HepG2 (cell line): ENCODE measurements around the gene SPTBN5. TPM values are rescaled to one million over a fixed set of nuclear protein-coding genes. Genes with fewer than 3 reads are reported as not detected.

Experiments
- ATAC-seq: fragments of 200-7000 bp; cut with Tn5 transposase; 3 replicates; pipeline ENCODE4 v1.9.1; 2020; ENCODE audit warnings: mild to moderate bottlenecking, moderate library complexity
- BruUV-seq: library from RNA; stranded (reverse); fragments of 400-500 nt; replicated peaks from 2 replicates; lab custom pipeline; 2021; lab: Mats Ljungman, UMichigan
- CTCF ChIA-PET: fragments of 300-600 bp; formaldehyde crosslinking; extraction: SDS; loops from one replicate; lab custom pipeline; 2021; ENCODE audit warnings: low total read pairs, inconsistent platforms, low intra/inter-chr PET ratio; lab: Yijun Ruan, JAX
- POLR2A ChIA-PET: fragments of 350-600 bp; sonication (Branson Sonifier 250); formaldehyde crosslinking; loops from one replicate; lab custom pipeline; 2020; ENCODE audit warnings: antibody characterized with exemption, inconsistent platforms; lab: Yijun Ruan, JAX
- DNase-seq: peaks from one replicate; pipeline ENCODE4 v3.0.0-alpha.2; 2015; ENCODE audit warnings: low spot score
- FAIRE-seq: peaks from 3 replicates; lab custom pipeline; 2011; peaks lifted over from hg19 to GRCh38; lab: Jason Lieb, UNC
- H2AFZ ChIP-seq: one replicate; pipeline ENCODE4 v1.6.1; 2011; ENCODE audit warnings: low read length, inconsistent platforms
- H3K27ac ChIP-seq: fragments of 300-600 bp; 3 replicates; pipeline ENCODE4 v1.8.0; 2011; ENCODE audit warnings: mixed run types, mild to moderate bottlenecking, mixed read lengths, low read length, inconsistent platforms; ENCODE audit not compliant: insufficient read depth; ENCODE audit errors: extremely low read length
- H3K27me3 ChIP-seq, 2 experiments: fragments of 200-600 bp in 1 of 2; 2 replicates in 1 of 2; 3 replicates in 1 of 2; pipeline versions ENCODE4 v1.6.0 to v1.8.0; 2011; ENCODE audit warnings: low read length in 2 of 2, mild to moderate bottlenecking in 2 of 2, moderate library complexity in 2 of 2, inconsistent platforms in 1 of 2; ENCODE audit not compliant: insufficient read depth in 2 of 2, control insufficient read depth in 1 of 2
- H3K36me3 ChIP-seq, 2 experiments: fragments of 200-600 bp in 1 of 2; replicated peaks in 1 of 2; 2 replicates in 1 of 2; 3 replicates in 1 of 2; pipeline versions ENCODE4 v1.5.1 to v1.8.0; 2011; ENCODE audit warnings: low read length in 2 of 2, inconsistent platforms in 1 of 2; ENCODE audit not compliant: insufficient read depth in 2 of 2, control insufficient read depth in 1 of 2
- H3K4me1 ChIP-seq: 2 replicates; pipeline ENCODE4 v1.5.1; 2012; ENCODE audit warnings: low read length, inconsistent platforms; ENCODE audit not compliant: insufficient read depth
- H3K4me2 ChIP-seq: 2 replicates; pipeline ENCODE4 v1.6.0; 2011; ENCODE audit warnings: low read depth, low read length, inconsistent platforms
- H3K4me3 ChIP-seq, 3 experiments: fragments of 200-600 bp in 1 of 3; sonication (generic), shearing (Covaris generic) in 1 of 3; replicated peaks in 1 of 3; 2 replicates each; pipeline ENCODE4 v1.5.1; 2011 to 2016; ENCODE audit warnings: low read length in 3 of 3, inconsistent platforms in 2 of 3, low read depth in 2 of 3, mild to moderate bottlenecking in 2 of 3, control low read depth in 1 of 3, mixed read lengths in 1 of 3; ENCODE audit not compliant: insufficient read depth in 1 of 3
- H3K79me2 ChIP-seq: one replicate; pipeline ENCODE4 v1.6.1; 2011; ENCODE audit warnings: low read length, inconsistent platforms; ENCODE audit not compliant: insufficient read depth
- H3K9ac ChIP-seq: 2 replicates; pipeline ENCODE4 v1.6.0; 2011; ENCODE audit warnings: mild to moderate bottlenecking, low read depth, low read length, inconsistent platforms; ENCODE audit not compliant: insufficient read depth
- H3K9me3 ChIP-seq: 2 replicates; pipeline ENCODE4 v1.5.1; 2012; ENCODE audit warnings: mild to moderate bottlenecking, low read length
- H4K20me1 ChIP-seq: 2 replicates; pipeline ENCODE4 v1.6.0; 2011; ENCODE audit warnings: inconsistent platforms, mild to moderate bottlenecking, low read length, moderate library complexity; ENCODE audit not compliant: insufficient read depth
- KLF11 ChIP-seq: IDR thresholded peaks from 2 replicates; pipeline ENCODE4 v1.6.1; 2016; ENCODE audit warnings: missing compliant biosample characterization
- MLX ChIP-seq: IDR thresholded peaks from 2 replicates; pipeline ENCODE4 v1.6.1; 2016
- MTF1 ChIP-seq: sonication (generic); formaldehyde crosslinking; IDR thresholded peaks from 2 replicates; pipeline ENCODE4 v1.5.0; 2020; ENCODE audit warnings: missing genetic modification reagents
- PCBP1 ChIP-seq: fragments of 200-400 bp; formaldehyde crosslinking; IDR thresholded peaks from 2 replicates; pipeline ENCODE4 v1.6.1; 2017; ENCODE audit warnings: mild to moderate bottlenecking, low read depth, low read length, borderline replicate concordance
- SMAD3 ChIP-seq: sonication (generic); formaldehyde crosslinking; IDR thresholded peaks from 2 replicates; pipeline ENCODE4 v1.4.0; 2020; ENCODE audit warnings: missing genetic modification reagents
- ZFP41 ChIP-seq: sonication (generic); formaldehyde crosslinking; IDR thresholded peaks from 2 replicates; pipeline ENCODE4 v1.4.0; 2020; ENCODE audit warnings: mild to moderate bottlenecking, missing genetic modification reagents, borderline replicate concordance
- WGBS: methylation state at CpG from one replicate; pipeline ENCODE4 v1.1.6; 2017; ENCODE audit warnings: low lambda C conversion rate; 5-methylcytosine and 5-hydroxymethylcytosine counted together
- in situ Hi-C: cut with HindIII; loops from 2 replicates; pipeline ENCODE4 v1.10.0; 2017; ENCODE audit warnings: low pct_unique_long_range_greater_than_20kb; ENCODE audit not compliant: extremely low pct_ligation_motif_present
- intact Hi-C: fragments of 100-400 bp; cut with micrococcal nuclease; formaldehyde crosslinking; loops from one replicate; pipeline ENCODE4 v1.10.0; 2022; ENCODE audit not compliant: unreplicated experiment
- polyA plus RNA-seq, 8 experiments: library from polyadenylated mRNA; depleted of rRNA in 3 of 8; stranded (reverse) in 7 of 8; unstranded in 1 of 8; fragments of >200 nt; fragmentation: Illumina TruSeq in 4 of 8; extraction: Trizol in 4 of 8; gene quantifications; 2 replicates each; pipeline versions ENCODE4 v1.2.1 to v1.2.3, GENCODE V29; 2011 to 2016; ENCODE audit warnings: low read depth in 4 of 8, missing spikeins in 1 of 8, mixed read lengths in 1 of 8; ENCODE audit not compliant: insufficient read depth in 1 of 8
- total RNA-seq, 5 experiments: library from RNA; depleted of rRNA; stranded (reverse); fragments of >200 nt; fragmentation: Illumina TruSeq; extraction: Trizol; gene quantifications; 2 replicates each; pipeline ENCODE4 v1.2.3, GENCODE V29; 2016; ENCODE audit warnings: low read depth in 1 of 5
- TF ChIP-seq, protein P1 (sequence below): sonication (generic); formaldehyde crosslinking; IDR thresholded peaks from 2 replicates; pipeline ENCODE4 v1.5.1; 2020; ENCODE audit warnings: mild to moderate bottlenecking, missing genetic modification reagents, moderate library complexity

SPTBN5 gene
- total and polyA plus RNA-seq, 2 of the 13 experiments (the other 11 are each of a cell fraction or from before 2014, with no cell fraction given) = 0.01 to 0.07 TPM

GRCh38 chr15:41908736-41909461 is 15.0 kb upstream of the SPTBN5 start:
- no peak overlapping the region for H3K4me2 ChIP-seq
- CTCF ChIA-PET = no interaction called here
- in situ Hi-C loops = no loop called here
- WGBS = 91% methylated on average over 11 of the region's 17 CpGs
- no peaks in the 10 kb centered on the region for H4K20me1 ChIP-seq
- no TSS peak for BruUV-seq
- H3K9me3 ChIP-seq = no peaks in the 10 kb centered on the region
- no peaks in the 10 kb centered on the region for H3K27me3 ChIP-seq
- no peak for ATAC-seq
- DNase-seq = no peak
- peaks cover 4 to 16% of the 10 kb centered on the region in 2 experiments; a peak in 4 of 5 replicates for H3K36me3 ChIP-seq
- no peaks in the 10 kb centered on the region for H3K79me2 ChIP-seq
- intact Hi-C loops = no loop called here
- FAIRE-seq = no peak
- H3K27ac ChIP-seq = no peak overlapping the region
- H3K4me3 ChIP-seq = no peak overlapping the region
- TF ChIP-seq PCBP1 (no peak), MLX (no peak), KLF11 (CRISPR knock-in tag) (no peak), MTF1 (no peak), SMAD3 (CRISPR knock-in tag) (no peak), ZFP41 (CRISPR knock-in tag) (no peak)
- TF ChIP-seq, protein P1, sequence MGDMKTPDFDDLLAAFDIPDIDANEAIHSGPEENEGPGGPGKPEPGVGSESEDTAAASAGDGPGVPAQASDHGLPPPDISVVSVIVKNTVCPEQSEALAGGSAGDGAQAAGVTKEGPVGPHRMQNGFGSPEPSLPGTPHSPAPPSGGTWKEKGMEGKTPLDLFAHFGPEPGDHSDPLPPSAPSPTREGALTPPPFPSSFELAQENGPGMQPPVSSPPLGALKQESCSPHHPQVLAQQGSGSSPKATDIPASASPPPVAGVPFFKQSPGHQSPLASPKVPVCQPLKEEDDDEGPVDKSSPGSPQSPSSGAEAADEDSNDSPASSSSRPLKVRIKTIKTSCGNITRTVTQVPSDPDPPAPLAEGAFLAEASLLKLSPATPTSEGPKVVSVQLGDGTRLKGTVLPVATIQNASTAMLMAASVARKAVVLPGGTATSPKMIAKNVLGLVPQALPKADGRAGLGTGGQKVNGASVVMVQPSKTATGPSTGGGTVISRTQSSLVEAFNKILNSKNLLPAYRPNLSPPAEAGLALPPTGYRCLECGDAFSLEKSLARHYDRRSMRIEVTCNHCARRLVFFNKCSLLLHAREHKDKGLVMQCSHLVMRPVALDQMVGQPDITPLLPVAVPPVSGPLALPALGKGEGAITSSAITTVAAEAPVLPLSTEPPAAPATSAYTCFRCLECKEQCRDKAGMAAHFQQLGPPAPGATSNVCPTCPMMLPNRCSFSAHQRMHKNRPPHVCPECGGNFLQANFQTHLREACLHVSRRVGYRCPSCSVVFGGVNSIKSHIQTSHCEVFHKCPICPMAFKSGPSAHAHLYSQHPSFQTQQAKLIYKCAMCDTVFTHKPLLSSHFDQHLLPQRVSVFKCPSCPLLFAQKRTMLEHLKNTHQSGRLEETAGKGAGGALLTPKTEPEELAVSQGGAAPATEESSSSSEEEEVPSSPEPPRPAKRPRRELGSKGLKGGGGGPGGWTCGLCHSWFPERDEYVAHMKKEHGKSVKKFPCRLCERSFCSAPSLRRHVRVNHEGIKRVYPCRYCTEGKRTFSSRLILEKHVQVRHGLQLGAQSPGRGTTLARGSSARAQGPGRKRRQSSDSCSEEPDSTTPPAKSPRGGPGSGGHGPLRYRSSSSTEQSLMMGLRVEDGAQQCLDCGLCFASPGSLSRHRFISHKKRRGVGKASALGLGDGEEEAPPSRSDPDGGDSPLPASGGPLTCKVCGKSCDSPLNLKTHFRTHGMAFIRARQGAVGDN = peak; percentile 8; the same call in 1 of the 2 replicates
- H2AFZ ChIP-seq = no peak overlapping the region
- H3K9ac ChIP-seq = no peak overlapping the region
- POLR2A ChIA-PET = no interaction called here
- H3K4me1 ChIP-seq = no peaks in the 10 kb centered on the region
